HG02678 (cell line): ENCODE results near the gene SEC22C.
"Not testable (repeated sequence)": the region's sequence is repeated elsewhere in the genome, so short reads cannot be mapped to it uniquely, and the experiment has no call there.

ENCODE experiments used
- ATAC-seq: cut with Tn5 transposase; IDR thresholded peaks from one replicate; pipeline ENCODE4 v1.9.1; 2021; ENCODE audit warnings: mild to moderate bottlenecking, moderate library complexity; ENCODE audit not compliant: unreplicated experiment

SEC22C gene

DNA sequence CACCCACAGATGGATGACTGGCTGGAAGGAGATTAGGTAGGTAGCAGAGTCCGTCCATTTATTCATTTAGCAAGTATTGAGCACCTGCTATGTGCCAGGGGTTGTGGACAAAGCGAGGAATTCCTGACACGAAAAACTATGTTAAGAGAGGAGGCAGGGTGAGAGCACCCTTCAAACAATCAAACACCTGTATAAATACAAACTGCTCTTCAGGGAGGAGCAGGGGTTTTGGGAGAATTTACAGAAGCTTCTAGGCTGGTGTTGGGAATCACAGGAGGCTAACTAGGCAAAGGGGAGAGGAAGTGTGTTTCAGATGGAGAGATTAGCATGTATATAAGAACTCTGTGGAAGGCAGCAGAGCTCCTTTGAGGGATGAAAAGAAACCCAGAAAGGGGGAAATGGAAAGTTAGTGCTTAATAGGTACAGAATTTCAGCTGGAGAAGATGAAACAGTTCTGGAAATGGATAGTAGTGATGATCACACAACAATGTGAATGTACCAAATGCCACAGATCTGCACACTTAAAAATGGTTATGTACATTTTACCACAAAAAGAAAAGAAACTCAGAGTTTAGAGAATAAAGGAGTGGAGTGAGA is 805 bp upstream of the SEC22C start:
- no peak for ATAC-seq

DNA sequence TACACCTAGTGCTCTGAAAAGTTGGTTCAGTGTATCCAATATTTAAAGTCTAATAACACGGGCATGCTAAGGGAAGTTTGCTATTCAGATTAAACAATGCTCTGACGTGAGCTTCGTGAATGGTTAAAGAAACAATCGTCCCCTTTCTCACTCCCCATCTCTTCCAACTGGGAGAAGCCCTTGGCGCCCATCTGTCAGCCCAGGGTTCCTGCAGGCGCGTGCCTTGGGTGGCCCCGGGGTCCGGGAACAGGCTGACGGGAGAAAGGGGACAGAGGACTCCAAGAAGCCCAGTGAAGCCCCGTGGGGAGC is 413 bp downstream of the SEC22C start:
- no peak for ATAC-seq

DNA sequence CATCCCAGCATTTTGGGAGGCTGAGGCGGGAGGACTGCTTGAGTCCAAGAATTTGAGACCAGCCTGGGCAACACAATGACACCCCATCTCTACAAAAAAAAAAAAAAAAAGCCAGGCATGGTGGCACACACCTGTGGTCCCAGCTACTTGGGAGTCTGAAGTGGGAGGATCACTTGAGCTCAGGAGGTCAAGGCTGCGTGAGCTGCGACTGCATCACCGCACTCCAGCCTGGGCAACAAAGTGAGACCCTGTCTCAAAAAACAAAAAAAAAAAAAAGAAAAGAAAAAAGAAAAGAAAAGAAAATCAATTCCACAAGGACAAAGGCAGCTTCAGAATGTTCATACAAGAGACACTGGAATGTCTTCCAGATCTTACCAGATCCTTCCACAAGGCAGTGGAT is 2.4 kb downstream of the SEC22C start:
- ATAC-seq, result not testable (repeated sequence)

DNA sequence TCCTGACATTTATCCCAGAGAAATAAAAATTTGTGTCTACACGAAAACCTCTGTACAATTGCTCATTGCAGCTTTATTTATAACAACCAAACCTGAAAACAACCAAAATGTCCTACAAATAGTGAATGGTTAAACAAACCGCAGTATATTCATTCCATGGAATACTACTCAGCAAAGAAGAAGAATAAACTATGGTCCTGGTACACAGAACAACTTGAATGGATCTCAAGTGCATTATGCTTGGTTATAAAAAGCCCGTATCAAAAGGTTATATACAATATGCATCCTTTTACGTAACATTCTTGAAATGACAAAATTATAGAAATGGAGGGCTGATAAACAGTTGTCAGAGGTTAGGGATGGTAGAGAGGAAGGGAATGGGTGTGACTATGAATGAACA is 3.7 kb downstream of the SEC22C start:
- ATAC-seq, result no peak

DNA sequence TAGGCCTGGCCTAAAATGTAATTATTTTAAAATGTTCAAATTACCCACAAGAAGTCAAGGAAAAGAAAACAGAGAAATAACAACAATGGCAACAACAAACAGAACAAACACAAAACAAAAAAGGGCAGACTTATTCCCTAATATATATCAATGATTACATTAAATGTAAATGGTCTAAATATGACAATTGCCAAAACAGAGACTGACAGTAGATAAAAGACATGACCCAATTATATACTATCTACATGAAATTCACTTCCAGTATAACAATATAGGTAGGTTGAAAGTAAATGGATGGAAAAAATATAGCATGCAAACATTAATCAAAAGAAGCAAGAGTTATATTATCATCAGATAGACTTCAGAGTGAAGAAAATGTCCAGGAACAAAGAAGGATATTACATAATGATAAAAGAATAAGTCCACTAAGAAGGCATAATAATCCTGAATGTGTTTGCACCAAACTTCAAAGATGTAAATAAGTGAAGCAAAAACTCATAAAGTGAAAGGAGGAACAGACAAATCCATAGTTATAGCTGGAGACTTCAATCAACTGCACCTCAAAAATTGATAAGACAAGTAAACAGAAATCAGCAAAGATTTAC is 6.5 kb downstream of the SEC22C start:
- no peak for ATAC-seq

DNA sequence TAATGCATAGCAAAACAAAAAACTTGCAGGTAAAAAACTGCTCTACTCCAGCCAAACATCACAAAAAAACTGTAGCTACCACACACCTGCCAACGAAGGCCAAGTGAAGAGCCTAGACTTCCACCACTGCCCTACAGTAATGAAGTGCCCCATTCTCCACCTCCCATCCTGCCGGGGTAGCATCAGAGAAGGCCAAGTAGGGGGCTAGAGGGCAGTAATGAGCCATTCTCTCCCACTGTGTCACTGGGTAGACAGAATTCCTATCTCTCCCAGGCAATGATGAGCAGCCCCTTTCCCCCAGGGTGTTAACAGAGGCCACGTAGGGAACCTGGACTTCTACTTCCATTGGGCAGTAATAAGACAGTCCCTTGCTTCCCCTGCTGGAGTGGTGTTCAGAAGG is 9.5 kb downstream of the SEC22C start:
- peak; percentile 42 for ATAC-seq

DNA sequence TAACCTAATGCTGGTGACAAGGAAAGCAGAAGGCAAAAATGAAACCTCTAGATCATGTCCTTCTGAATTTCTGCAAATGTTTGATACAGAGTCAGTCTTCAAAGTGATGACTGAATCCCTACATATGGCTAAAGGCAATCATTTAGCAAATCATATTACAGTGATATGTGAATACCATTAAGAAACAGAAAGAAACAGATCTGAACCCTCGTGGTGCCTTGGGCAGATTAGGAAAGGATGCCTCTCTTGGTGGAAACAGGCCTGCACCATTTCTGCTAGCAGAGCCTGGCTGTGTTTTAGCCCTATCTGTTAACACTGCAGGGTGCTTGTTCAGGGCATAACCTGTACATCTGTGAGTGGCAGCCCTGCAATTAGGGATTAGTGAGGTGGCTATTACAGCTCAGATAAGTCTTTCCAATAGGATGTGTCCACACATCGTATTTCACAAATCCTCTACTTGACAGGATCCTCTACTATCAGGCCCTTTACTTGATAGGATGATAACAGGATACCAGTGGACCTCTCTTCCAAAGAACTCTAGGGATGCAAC is 12.1 kb downstream of the SEC22C start:
- ATAC-seq, result no peak

DNA sequence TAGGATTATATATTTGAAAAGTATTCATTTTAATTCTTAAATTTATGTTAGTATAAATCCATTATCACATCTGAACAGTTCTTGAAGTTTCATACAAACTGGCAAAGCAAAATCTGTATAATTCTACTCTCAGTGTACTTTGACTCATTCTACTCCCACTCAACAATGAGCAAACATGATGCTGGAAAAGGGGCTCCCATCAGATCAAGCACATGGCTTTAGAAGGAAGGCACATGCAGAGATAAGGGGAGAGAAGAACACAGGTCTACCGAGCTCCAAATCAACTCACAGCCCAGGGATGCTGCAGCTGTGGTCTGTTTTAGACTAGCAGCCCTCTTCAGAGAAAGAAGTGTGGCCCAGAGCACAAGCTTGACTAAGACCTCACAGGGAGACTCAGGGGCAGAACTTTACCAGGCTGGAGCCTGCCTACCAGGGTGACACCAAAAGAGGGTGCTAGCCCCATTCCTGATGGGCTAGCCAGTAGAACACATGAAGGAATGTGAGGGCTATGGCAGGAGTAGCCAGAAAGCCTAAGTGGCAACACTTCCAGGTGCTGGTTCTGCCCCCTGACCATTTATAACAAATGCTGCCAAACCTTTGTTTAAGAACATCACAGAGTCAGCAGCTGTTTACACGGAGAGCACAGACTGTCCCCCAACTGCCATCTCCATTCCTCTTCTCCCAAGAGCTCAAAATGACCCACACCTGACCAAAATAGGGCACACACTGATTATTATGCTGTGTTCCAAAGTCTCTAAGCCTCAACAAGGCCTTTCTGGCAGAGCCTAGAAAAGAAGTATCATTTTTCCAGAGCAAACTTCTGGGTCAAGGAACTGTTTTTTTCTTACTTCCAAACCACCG is 19.5 kb downstream of the SEC22C start:
- ATAC-seq, result no peak

DNA sequence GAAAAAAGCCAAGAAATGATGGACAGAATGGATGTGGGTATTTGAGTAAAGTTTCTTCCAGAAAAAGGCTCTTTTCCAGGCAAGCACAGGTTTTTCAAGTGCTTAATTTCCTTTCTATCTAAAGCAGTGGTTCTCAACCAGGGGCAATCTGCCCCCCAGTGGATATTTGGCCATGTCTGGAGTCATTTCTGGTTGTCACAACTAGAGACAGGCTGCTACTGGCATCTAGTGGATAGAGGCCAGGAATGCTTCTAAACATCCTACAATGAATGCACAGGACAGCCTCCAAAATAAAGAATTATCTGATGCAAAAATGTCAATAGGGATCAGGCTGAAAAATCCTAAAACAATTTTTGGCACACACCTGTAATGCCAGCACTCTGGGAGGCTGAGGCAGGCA is 23.9 kb downstream of the SEC22C start:
- no peak for ATAC-seq

DNA sequence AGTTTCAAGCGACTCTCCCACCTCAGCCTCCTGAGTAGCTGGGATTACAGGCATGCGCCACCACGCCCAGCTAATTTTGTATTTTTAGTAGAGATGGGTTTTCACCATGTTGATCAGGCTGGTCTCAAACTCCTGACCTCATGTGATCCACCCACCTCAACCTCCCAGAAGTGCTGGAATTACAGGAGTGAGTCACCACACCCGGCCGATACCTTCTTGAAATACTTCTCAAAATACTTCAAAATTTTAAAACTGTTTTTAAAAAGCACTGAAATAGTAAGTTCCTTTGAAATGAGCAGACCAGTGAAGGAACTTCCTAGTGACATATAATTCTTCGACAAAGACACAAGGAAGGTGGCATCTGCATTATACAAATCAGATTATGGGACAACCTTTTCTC is 24.9 kb downstream of the SEC22C start:
- ATAC-seq, result not testable (repeated sequence)

DNA sequence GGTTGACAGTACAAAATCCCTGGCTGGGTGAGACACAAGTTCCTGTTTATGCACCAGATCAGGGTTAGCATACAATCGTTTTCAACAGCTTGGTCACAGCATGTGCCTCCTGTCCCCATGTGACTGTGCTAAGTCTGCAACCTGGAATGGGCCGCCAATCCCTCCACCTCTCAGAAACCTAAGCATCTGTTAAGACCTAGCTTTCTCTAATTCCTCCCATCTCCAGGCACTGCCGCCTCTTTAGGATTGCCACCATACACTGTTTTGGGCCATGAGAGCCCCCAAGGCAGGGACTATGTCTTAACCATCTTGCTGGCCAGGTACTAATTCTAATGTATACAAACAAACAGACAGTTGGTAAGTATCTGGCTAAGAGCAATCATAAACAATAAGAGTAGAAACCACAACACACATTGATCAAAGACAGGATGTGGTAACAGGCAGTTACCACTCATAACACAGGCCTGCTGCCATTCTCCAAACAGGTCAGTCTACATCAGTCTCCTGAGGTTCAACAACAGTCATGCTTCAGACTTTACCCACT is 25.6 kb downstream of the SEC22C start:
- ATAC-seq, result peak; percentile 97

DNA sequence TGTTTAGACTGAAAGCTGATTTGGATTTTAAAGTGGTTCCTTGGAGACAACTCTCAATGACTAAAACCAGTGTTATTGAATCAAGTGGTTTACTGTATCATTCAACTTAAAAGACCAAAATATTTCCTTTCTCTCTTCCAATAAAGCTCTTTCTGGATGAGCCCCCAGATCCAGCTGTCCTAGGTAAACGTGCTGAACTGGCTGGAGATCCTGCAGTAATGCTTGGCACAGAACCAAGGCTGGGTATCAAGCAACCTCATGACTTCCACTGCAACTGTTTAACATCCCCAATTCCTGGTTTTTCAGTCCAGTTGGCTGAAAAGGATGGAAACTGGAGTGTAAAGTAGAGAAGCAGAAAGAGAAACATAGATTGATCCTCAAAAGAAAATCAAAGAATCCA is 28.9 kb downstream of the SEC22C start:
- no peak for ATAC-seq

DNA sequence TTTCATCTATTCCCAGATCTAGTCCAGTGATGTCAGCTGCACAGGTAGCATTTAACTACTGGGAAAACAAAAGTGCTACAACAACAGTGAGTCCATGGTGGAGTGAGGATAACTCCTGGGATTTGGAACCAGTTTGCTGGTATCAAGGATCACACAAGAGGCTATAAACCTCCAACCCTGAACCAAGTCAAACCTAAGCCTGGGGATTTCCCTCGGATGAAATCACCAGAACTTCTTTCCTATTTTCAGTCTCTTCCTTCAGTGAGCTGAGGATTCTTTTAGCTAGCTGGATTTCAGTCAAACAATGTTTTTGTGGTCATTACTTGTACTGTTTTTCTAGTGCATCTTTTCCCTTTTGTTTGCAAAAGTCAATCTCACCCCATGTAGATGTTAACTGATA is 31.5 kb downstream of the SEC22C start:
- no peak for ATAC-seq

DNA sequence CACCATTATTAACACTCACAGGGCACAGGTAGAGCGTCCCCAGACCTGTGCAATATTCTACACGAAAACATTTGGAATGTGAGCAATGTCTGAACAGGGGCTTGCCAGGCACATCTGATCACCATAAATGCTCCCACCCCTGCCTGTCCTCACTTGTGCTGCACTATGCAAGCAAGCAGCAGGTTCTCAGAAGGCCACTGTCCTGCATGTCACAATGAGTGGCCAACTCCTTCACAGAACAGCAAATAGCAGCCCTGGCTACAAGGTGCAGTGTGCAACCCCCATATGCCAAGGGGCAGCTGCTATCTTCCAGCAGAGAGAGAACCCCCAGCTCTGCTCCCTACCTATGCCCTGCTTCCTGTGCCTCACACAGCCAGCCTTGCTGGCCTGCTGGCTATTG is 32.6 kb downstream of the SEC22C start:
- no peak for ATAC-seq

DNA sequence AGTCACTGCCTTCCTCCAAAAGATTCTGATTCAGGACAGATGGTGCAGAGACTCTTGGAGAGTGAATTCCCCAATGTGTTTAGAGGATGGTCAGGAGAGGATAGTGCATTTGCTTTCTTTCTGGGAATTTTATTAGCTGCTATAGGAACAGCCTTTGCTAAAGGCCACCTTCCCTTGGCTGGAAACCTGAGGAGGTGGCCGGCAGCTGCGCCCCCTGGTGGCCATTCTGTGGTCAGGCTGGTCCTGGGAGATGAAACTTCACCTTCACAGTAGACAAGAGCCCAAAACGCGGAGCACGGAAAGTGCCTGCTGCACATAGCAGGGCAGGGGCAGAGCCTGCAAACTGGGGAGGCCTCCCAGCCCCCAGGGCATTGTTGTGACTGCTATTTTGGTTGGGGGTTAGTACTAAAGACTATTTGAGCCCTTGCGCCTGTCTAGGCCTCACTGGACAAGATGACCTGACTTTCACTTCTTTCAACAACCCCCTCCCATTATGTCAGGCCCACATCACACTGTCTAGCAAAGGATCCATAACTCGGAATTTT is 34.3 kb downstream of the SEC22C start:
- peak; percentile 62 for ATAC-seq

DNA sequence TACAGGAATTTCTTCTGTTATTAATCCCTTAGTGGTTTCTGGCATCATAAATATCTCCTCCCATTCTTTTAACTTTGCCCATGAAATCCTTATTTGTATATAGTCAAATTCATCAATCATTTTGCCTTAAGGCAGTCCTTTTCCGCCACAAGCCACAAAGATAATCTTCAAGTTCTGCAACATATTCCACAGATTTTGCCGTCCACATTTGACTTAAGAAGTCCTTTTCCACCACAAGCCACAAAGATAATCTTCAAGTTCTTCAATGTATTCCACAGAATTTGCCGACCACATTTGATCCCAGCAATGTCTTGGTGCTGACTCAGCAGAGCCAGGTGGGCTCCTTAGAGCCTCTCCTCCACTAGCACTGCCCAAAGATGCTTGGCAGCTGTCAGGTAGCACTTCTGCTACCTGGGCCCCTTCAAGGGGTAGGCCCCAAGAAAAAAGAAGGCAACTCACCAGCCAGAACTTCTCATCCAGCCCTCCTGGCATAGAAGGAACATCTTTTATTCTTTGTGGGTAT is 35.0 kb downstream of the SEC22C start:
- ATAC-seq, result no peak

DNA sequence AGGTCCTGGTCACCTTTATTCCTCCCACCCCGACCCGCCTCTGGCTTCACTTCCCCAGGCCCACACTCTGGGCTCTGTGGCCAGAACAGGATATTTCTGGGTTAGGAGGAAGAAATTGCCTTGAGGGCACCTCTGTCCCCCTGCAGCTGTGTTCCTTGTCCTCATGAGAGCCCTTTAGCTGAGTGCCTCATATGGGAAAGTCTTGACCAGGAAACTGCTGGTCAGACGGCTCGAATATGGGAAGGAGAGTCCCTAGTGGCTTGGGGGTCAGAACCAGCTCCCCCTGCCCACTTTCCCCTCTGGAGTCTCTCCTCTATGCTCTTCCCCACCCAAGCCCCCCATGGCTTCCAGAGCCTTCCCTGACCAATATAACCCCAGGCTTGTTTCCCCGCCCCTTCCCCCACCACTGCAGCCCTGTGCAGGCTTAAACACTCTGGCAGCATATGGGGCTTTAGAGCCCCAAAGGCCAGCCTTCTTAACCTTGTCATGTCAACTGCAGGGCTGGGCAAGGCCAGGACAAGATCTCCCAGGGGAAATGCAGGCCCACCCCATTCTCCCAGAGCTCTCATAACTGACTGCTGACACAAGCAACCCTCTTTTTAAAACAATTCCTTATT is 36.4 kb downstream of the SEC22C start:
- ATAC-seq, result no peak

DNA sequence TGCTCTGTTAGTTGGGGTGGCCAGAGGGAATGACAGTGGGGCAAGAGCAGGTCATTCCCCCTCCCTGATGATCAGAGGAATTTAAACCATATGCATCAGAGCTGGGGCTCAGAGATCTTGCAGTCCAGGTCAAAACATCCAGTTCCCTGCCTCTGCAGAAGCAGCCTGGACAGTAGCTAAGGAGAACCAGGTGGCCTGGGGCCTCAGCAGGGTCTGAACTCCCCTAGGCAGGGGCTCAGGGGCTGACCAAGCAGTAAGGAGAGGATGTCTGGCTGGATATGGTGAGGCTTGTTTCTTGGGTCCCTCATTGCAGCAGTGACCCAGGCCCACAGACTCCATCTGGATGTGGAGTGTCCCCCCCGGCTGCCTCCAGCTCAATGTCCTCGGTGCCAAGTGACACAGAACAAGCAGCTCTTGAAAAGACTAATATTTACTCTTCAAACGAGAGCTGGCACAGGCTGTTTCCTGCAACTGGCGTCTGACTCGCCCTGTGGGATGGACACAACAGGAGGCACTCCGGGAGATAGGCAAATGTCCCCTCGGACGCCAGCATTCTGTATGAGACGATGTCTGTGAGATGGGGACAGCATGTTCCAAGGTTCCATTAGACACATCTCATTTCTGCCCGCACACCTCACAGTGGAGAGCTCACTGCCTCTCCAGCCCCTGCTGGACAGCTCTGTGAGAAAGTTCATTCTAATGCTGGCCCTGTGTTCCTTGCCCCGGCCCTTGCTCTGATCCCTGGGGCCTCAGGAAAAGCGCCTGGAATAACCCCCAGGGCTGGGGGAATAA is 37.1 kb downstream of the SEC22C start:
- ATAC-seq, result no peak

DNA sequence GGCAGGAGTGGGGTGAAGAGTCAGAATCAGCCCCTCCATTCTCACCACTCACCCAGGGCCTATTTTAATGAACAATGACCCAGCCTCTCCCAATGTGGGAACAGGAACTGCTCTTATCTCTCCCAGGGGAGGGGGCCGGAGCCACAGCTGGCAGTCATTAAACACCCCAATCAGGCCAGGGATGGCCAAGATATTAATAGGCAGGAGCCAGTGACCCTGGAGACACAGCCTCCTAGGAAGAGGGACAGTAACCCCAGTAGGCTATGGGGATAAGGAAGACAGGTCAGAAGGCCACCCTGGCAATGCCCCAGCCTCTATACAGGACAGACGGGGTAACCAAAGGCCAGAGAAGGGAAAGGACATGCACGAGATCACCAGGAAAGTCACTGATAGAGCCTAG is 40.7 kb downstream of the SEC22C start:
- ATAC-seq, result no peak
